Parathyroid adenoma (tissue), 2 donors: ENCODE data around the gene CFH.

ENCODE experiments used
- H2AFZ ChIP-seq: fragments of 300-600 bp; sonication (generic); one replicate; pipeline ENCODE4 v1.7.0; 2017; ENCODE audit warnings: antibody characterized with exemption, mild to moderate bottlenecking
- H3K27ac ChIP-seq: fragments of 300-600 bp; sonication (generic); one replicate; pipeline ENCODE4 v1.7.0; 2017
- H3K27me3 ChIP-seq: fragments of 300-600 bp; sonication (generic); one replicate; pipeline ENCODE4 v1.7.0; 2017; ENCODE audit warnings: low read length; ENCODE audit not compliant: control insufficient read depth, insufficient read depth
- H3K36me3 ChIP-seq: fragments of 300-600 bp; sonication (generic); one replicate; pipeline ENCODE4 v1.7.0; 2017; ENCODE audit warnings: low read length; ENCODE audit not compliant: control insufficient read depth, insufficient read depth
- H3K4me1 ChIP-seq: fragments of 300-600 bp; sonication (generic); one replicate; pipeline ENCODE4 v1.7.0; 2017; ENCODE audit warnings: control low read depth
- H3K4me2 ChIP-seq: fragments of 300-600 bp; sonication (generic); one replicate; pipeline ENCODE4 v1.7.0; 2017; ENCODE audit warnings: low read length
- H3K4me3 ChIP-seq: fragments of 300-600 bp; sonication (generic); one replicate; pipeline ENCODE4 v1.7.0; 2017; ENCODE audit warnings: low read depth, low read length
- H3K79me2 ChIP-seq: fragments of 300-600 bp; sonication (generic); one replicate; pipeline ENCODE4 v1.7.0; 2017; ENCODE audit warnings: control low read depth
- H3K9ac ChIP-seq: fragments of 300-600 bp; sonication (generic); one replicate; pipeline ENCODE4 v1.7.0; 2017; ENCODE audit warnings: mild to moderate bottlenecking
- H3K9me3 ChIP-seq: fragments of 300-600 bp; sonication (generic); one replicate; pipeline ENCODE4 v1.7.0; 2017; ENCODE audit warnings: low read length; ENCODE audit not compliant: control insufficient read depth
- CTCF ChIP-seq: fragments of 300-600 bp; sonication (generic); IDR thresholded peaks from one replicate; pipeline ENCODE4 v1.7.0; 2017; ENCODE audit warnings: antibody characterized with exemption, mild to moderate bottlenecking
- donor health status: primary hyperparathyroidism.

CFH gene

GRCh38 chr1:196680107-196680506 lies 28.3 kb downstream of the CFH start:
- no peaks in the 10 kb centered on the region for H3K36me3 ChIP-seq
- no peaks in the 10 kb centered on the region for H3K27me3 ChIP-seq
- no peak overlapping the region for H3K4me3 ChIP-seq
- H2AFZ ChIP-seq, result no peak overlapping the region
- no peak overlapping the region for H3K9ac ChIP-seq
- H3K4me1 ChIP-seq, result no peaks in the 10 kb centered on the region
- H3K27ac ChIP-seq, result no peak overlapping the region
- no peaks in the 10 kb centered on the region for H3K9me3 ChIP-seq
- TF ChIP-seq CTCF, result no peak
- H3K79me2 ChIP-seq, result no peaks in the 10 kb centered on the region
- H3K4me2 ChIP-seq, result no peak overlapping the region

- no peaks in the 10 kb centered on the region for H3K4me1 ChIP-seq
- H3K9ac ChIP-seq, result no peak overlapping the region
- no peak overlapping the region for H3K4me3 ChIP-seq
- H3K4me2 ChIP-seq, result no peak overlapping the region
- no peak overlapping the region for H3K27ac ChIP-seq
- no peaks in the 10 kb centered on the region for H3K9me3 ChIP-seq
- no peaks in the 10 kb centered on the region for H3K27me3 ChIP-seq
- no peaks in the 10 kb centered on the region for H3K36me3 ChIP-seq
- no peak overlapping the region for H2AFZ ChIP-seq
- no peak for TF ChIP-seq CTCF
- no peaks in the 10 kb centered on the region for H3K79me2 ChIP-seq
These were observed 32.6 kb downstream of the CFH start for GRCh38 chr1:196684476-196684875.

- no peaks in the 10 kb centered on the region for H3K27me3 ChIP-seq
- H3K4me3 ChIP-seq, result no peak overlapping the region
- TF ChIP-seq CTCF, result no peak
- H3K4me1 ChIP-seq, result no peaks in the 10 kb centered on the region
- no peak overlapping the region for H2AFZ ChIP-seq
- H3K27ac ChIP-seq, result no peak overlapping the region
- H3K9me3 ChIP-seq, result no peaks in the 10 kb centered on the region
- no peaks in the 10 kb centered on the region for H3K79me2 ChIP-seq
- no peak overlapping the region for H3K4me2 ChIP-seq
- no peak overlapping the region for H3K9ac ChIP-seq
- no peaks in the 10 kb centered on the region for H3K36me3 ChIP-seq
These were observed 33.7 kb downstream of the CFH start for GRCh38 chr1:196685506-196685905.

GRCh38 chr1:196689001-196689400 lies 37.2 kb downstream of the CFH start:
- no peaks in the 10 kb centered on the region for H3K79me2 ChIP-seq
- no peak overlapping the region for H3K9ac ChIP-seq
- H3K4me3 ChIP-seq, result no peak overlapping the region
- no peaks in the 10 kb centered on the region for H3K27me3 ChIP-seq
- no peaks in the 10 kb centered on the region for H3K9me3 ChIP-seq
- H2AFZ ChIP-seq, result no peak overlapping the region
- H3K4me1 ChIP-seq, result no peaks in the 10 kb centered on the region
- no peaks in the 10 kb centered on the region for H3K36me3 ChIP-seq
- no peak overlapping the region for H3K27ac ChIP-seq
- H3K4me2 ChIP-seq, result no peak overlapping the region
- no peak for TF ChIP-seq CTCF

- Histone ChIP-seq H3K4me2 (no peak overlapping the region), H3K36me3 (no peaks in the 10 kb centered on the region), H2AFZ (no peak overlapping the region), H3K9me3 (no peaks in the 10 kb centered on the region), H3K4me3 (no peak overlapping the region), H3K4me1 (no peaks in the 10 kb centered on the region), H3K27ac (no peak overlapping the region), H3K27me3 (no peaks in the 10 kb centered on the region), H3K9ac (no peak overlapping the region), H3K79me2 (no peaks in the 10 kb centered on the region)
- no peak for TF ChIP-seq CTCF
These were observed 38.7 kb downstream of the CFH start for GRCh38 chr1:196690582-196690981.
